SK-N-SH (cell line): Measurements from ENCODE around the gene ZSCAN9.

Source experiments
- ELF1 ChIP-seq: IDR thresholded peaks from 2 replicates; pipeline ENCODE4 v1.4.0; 2012
- FOXJ3 ChIP-seq: sonication (generic); formaldehyde crosslinking; IDR thresholded peaks from 2 replicates; pipeline ENCODE4 v1.5.1; 2020; ENCODE audit warnings: mild to moderate bottlenecking, missing genetic modification reagents
- NRF1 ChIP-seq: IDR thresholded peaks from 2 replicates; pipeline ENCODE4 v1.6.1; 2012; ENCODE audit warnings: low read depth, mild to moderate bottlenecking, low read length
- YY1 ChIP-seq: IDR thresholded peaks from 2 replicates; pipeline ENCODE4 v1.4.0; 2012; ENCODE audit warnings: low read depth, mild to moderate bottlenecking
- TF ChIP-seq, protein P1 (sequence below): fragments of 200-600 bp; sonication (generic); IDR thresholded peaks from 2 replicates; pipeline ENCODE4 v1.6.1; 2017; ENCODE audit warnings: antibody characterized with exemption, mild to moderate bottlenecking, moderate library complexity
- TF ChIP-seq, protein P2 (sequence below): fragments of 150-350 bp; IDR thresholded peaks from 2 replicates; pipeline ENCODE4 v1.6.1; 2017; ENCODE audit warnings: antibody characterized with exemption, low read length, low read depth, borderline replicate concordance
- TF ChIP-seq, protein P3 (sequence below): IDR thresholded peaks from 2 replicates; pipeline ENCODE4 v1.4.0; 2012; ENCODE audit warnings: low read depth

DNA sequence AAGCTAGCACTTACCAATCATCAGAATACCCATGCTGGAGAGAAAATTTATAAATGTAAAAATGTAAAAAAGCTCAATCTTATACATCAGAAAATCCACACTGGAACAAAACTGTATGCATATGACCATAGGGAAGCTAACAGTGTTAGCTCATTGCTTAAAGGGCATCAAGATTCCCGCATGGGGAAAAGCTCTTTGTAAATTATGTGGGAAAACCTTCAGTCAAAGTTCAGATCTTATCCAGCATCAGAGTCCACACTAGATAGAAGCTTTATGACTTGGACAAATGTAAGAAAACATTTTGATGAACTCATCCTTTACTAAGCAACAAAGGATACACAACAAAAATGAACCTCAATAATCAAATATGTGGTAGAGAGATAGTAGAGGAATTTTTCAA, 48.7 kb upstream of the ZSCAN9 start:
- TF ChIP-seq NRF1 = no peak
- TF ChIP-seq, protein P1, sequence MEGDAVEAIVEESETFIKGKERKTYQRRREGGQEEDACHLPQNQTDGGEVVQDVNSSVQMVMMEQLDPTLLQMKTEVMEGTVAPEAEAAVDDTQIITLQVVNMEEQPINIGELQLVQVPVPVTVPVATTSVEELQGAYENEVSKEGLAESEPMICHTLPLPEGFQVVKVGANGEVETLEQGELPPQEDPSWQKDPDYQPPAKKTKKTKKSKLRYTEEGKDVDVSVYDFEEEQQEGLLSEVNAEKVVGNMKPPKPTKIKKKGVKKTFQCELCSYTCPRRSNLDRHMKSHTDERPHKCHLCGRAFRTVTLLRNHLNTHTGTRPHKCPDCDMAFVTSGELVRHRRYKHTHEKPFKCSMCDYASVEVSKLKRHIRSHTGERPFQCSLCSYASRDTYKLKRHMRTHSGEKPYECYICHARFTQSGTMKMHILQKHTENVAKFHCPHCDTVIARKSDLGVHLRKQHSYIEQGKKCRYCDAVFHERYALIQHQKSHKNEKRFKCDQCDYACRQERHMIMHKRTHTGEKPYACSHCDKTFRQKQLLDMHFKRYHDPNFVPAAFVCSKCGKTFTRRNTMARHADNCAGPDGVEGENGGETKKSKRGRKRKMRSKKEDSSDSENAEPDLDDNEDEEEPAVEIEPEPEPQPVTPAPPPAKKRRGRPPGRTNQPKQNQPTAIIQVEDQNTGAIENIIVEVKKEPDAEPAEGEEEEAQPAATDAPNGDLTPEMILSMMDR = no peak
- TF ChIP-seq ELF1 = no peak
- TF ChIP-seq FOXJ3 (CRISPR knock-in tag) = no peak
- TF ChIP-seq, protein P2, sequence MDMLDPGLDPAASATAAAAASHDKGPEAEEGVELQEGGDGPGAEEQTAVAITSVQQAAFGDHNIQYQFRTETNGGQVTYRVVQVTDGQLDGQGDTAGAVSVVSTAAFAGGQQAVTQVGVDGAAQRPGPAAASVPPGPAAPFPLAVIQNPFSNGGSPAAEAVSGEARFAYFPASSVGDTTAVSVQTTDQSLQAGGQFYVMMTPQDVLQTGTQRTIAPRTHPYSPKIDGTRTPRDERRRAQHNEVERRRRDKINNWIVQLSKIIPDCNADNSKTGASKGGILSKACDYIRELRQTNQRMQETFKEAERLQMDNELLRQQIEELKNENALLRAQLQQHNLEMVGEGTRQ = no peak
- TF ChIP-seq, protein P3, sequence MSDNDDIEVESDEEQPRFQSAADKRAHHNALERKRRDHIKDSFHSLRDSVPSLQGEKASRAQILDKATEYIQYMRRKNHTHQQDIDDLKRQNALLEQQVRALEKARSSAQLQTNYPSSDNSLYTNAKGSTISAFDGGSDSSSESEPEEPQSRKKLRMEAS = no peak
- TF ChIP-seq YY1 = no peak
